NCI-H82 treated with DMSO at 0.1 percent for 48 hours (cell line): ENCODE measurements around the gene ADGRG7.

Source experiments
- DNase-seq: peaks from one replicate; lab custom pipeline; 2025; ENCODE audit not compliant: unreplicated experiment; lab: John Stamatoyannopoulos, UW

Gene ADGRG7

DNA sequence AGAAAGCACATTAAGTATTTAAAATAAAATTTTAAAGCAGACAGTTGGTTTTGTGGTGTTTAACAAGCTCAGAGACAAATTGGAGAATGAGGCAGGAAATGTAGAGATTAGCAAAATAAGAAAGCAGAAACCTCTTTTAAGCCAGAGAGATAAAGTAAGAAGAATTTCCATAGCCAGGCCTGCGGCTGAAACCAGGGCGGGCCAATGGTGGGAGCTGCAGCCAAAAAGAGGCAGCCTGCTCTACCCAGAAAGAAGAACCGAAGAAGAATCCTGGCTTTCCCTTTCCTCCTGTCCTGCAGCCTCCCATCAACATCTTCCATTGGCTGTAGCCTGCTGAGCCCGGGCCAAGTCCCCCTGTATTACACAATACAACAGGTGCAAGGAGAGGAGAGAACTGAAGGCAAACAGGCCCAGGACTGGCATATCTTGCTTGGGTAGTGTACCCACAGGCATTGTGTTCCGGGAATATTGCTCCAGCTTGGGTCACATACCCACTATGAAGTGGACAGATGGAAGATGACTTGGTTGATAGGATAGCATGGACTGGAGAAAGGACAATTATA is 88.4 kb downstream of the ADGRG7 start:
- DNase-seq: no peak

DNA sequence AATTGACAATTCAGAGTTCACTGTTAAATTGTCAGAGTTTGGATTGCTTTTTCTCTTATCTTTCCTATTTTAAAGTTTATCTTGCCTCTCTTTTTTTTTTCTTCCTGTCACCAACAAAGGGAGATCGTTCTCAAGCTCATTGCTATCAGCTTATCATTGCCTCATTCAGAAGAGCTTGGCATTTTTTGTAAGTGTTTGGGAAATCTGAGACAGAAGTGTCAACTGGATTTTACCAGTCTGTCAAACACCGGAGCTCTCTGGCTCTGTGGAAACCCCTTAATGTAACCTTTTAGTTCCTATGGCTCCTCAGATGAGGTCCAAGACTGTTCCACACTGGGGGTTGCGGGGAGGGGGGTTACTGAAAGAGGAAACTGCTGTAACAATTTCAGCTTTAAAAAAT is 89.3 kb downstream of the ADGRG7 start:
- no peak for DNase-seq

- no peak for DNase-seq
Measured at GRCh38 chr3:100700708-100701107, 91.3 kb downstream of the ADGRG7 start.

DNA sequence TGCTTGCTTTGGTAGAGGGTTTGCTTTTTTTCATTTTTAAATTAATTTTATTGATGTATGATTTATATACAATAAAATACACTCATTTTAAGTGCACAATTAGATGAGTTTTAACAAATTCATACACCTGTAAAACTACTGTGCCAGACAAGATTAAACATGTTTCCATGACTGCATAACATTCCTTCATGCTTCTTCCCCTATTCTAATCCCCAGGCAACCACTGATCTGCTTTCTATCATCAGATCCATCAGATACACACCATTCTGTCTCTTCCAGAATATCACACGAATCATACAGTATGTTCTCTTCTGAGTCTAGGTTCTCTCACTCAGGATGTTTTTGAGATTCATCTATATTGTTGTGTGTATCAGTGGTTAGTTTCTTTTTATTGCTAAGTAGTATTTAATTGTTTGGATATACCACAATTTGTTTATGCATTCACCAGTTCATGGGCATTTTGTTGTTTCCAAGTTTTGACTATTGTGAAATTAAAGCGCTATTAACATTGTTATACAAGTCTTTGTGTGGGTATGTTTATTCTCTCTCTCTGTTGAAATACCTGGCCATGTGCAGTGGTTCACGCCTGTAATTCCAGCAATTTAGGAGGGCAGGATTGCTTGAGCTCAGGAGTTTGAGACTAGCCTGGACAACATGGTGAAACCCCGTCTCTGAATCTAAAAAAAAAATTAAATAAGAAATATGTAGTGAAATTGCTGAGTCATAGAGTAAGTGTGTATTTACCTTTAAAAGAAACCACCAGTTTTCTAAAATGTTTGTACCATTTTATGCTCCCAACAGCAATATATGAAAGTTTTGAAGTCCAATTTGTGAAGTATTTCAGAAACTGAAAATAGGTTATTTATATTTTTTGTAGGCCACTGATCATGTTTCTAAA is 92.9 kb downstream of the ADGRG7 start:
- no peak for DNase-seq

GRCh38 chr3:100702980-100703345 is 93.6 kb downstream of the ADGRG7 start:
- DNase-seq: no peak

- DNase-seq: no peak
Measured at GRCh38 chr3:100703865-100704264, 94.5 kb downstream of the ADGRG7 start.

GRCh38 chr3:100706365-100706764 is 97.0 kb downstream of the ADGRG7 start:
- DNase-seq: no peak

DNA sequence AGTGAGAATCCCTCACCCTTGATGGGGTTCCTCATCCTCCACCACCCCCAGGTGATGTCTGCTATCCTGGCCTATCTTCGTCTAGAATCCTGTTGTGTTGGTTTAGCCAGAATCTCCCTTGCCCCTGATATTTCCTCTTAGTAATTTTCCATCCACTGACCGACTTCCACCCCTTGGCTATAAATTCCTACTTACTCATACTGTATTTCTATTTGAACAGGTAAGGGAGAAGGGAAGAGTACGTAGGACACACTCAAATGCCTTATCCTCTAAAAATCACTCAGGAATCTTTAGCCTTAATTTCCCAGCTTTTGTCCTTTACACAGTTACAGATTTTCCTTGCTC is 99.2 kb downstream of the ADGRG7 start:
- no peak for DNase-seq

DNA sequence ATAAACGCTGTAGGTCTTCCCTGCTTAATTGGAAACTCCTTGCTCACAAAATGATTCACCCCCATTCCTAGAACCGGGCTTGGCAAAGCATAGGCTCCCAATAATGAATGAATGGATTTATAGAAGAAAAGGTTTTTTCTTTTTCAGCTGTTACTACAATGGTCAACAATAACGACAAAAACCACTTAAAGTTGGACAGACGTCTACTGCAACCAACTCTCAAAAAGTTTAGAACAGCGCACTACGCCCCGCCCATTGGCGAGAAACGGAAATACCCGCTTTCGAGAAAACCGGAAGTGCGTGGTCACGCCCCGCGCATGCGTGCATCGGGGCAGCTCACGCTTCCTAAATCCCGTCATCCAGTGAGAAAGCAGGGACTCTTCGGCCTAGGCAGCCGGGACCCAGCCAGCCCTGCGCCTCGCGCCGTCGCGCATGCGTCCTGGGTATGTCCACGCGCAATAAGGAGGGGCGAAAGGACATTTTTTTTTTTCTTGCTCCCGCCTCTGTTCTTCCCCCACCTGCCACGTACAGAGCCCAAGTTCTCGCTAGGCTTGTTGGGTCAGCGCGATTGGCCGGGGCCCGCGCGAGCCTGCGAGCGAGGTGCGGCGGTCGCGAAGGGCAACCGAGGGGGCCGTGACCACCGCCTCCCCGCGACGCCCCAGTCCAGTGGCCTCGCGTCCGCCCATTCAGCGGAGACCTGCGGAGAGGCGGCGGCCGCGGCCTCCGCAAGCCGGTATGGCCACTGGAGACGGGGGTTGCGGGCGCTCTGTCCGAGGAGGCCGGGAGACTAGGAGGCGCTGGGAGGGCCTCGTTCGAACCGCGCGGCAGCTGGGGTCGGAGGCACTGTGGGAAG is 99.8 kb downstream of the ADGRG7 start, which contains the start of gene TFG:
Gene TFG, plus strand, starts transcription at position 506 of the 853 bp plus-strand sequence. CDS start 4,192 bp downstream, outside the sequence.
- peak; percentile 99 for DNase-seq

DNA sequence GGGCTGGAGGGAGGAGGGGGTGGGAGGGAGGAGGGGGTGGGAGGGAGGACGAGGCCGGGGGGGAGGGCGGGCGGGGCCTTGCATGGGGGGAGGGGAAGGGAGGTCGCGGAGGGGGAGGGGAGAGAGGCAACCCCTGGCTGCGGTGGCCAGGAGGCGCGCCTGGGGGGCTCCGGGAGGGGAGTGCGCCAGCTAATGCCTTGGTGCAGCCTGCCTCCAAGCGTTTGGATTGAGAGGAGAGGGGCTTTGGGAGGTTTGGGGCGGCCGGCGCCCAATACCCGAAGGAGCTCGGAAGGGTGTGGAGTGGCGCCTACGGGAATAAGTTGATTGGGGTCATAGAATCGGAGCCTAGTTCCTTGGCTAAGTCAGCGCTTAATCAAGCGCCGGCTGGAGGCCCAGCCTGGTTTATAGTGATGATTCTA is 100.5 kb downstream of the ADGRG7 start:
- peak; percentile 69 for DNase-seq

GRCh38 chr3:100710261-100710968 is 101.0 kb downstream of the ADGRG7 start:
- DNase-seq: peak; percentile 45

- DNase-seq: no peak
Measured at GRCh38 chr3:100715176-100715575, 105.8 kb downstream of the ADGRG7 start.

DNA sequence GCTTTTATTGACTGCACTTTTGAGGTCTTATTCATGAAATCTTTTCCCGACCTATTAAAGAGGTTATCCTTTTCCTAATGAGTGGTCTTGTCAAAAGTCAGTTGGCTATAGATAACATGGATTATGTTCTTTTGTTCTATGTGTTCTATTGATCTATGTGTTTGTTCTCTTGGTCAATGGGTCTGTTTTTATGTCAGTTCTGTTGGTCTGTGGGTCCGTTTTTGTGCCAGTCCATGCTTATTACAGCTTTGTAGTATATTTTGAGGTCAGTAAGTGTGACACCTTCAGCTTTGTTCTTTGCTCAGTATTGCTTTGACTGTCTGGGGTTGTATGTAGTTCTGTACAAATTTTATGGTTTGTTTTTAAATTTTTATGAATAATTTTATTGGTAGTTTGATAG is 107.7 kb downstream of the ADGRG7 start:
- no peak for DNase-seq

- DNase-seq: no peak
Measured at GRCh38 chr3:100717637-100718487, 108.5 kb downstream of the ADGRG7 start.

DNA sequence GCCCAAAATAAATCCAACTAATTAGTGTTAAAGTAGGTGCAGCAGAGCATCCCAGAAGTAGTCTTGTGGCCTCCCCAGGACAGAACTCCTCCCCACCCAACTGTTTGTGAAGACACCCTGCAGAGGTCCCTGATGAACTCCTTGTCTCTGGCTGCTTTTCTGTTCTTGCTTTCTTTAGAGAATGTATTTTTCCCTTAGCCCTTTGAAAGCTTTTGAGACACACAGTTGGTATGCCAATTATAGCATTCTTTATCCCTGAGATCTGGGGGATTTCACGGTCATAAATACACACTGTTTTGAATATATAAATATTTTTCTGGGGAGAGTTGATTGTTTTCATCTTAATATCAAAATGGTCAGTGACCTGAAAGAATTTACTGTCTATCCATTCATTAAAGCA is 109.7 kb downstream of the ADGRG7 start:
- DNase-seq: no peak

DNA sequence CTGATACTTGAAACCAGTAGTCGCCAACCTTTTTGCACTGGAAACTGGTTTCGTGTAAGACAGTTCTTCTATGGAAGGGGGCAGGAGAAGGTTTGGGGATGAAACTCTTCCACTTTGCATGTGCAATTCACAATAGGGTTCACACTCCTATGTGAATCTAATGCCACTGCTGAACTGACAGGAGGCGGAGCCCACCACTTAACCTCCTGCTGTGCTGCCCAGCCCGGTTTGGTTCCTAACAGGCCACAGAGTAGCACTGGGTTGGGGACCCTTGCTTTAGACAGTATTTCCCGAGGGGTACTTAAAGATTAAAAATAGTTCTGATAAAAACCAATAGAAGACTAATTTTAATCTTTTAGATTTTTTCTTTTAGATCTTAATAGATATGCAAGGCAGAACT is 111.0 kb downstream of the ADGRG7 start:
- DNase-seq: no peak

- DNase-seq: no peak
Measured at GRCh38 chr3:100725935-100726513, 116.6 kb downstream of the ADGRG7 start.

DNA sequence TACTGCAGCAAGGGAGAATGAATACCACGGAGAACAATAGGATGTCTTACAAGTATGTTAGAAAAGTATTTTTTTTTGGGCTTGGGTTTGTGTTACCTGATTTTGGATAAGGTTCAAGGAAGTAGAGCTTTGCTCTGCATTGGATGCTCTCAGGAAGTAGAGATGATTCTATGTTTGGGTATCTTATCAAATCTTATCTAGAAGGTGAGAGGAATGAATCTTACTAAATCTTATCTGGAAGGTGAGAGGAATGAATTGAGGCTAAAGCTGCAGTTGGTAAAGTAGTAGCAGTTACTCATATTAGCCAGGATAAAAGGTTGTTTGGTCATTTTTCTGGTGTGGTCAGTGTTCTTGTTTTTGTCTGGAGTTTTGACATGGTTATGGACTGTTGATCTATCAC is 117.3 kb downstream of the ADGRG7 start:
- DNase-seq: no peak

DNA sequence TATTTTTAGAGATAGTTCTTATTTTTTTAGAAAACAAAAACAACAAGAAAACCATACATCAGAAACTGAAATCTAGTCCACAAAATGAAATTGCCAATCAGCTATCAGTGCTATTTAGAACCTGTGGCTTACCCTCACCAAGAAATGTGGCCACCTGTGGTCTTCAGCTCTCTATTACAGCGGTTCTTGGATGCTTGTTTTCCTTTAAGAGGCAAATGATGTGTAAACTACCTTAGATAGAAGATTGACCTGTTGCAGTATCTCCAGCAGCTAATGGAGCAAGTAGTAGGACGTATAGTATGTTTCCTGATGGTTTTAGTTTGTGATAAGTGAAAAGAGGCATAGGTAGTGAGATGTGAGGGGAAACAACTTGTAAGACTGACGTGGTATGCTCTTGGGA is 121.1 kb downstream of the ADGRG7 start:
- no peak for DNase-seq

- DNase-seq: no peak
Measured at GRCh38 chr3:100732435-100732834, 123.0 kb downstream of the ADGRG7 start.
